GM15510 (cell line): ENCODE measurements around the gene FAM168A.

Experiments used
- POLR2A ChIP-seq: IDR thresholded peaks from 3 replicates; pipeline ENCODE4 v1.6.1; 2011; ENCODE audit warnings: borderline replicate concordance; ENCODE audit not compliant: insufficient read length; ENCODE audit errors: extremely low read depth

FAM168A gene

GRCh38 chr11:73356979-73357860, 240.7 kb downstream of the FAM168A start:
- no peak for TF ChIP-seq POLR2A

DNA sequence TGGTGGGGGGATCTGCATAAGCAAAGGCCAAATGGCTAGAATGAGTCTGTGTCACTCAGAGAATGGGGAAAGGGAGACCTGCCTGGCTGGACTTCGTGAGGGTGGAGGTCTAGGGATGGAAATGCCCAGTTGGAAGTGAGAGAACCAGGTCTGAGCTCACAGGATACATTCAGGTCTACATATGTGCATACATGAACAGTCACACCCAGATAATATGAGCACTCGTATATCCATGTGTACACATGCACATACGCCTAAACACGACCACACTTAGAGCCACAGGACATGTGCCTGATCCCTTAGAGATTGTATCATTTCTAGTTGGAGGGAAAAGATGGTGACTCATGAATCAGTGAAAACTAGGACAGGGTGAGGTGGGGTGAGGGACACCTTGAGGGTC, 242.8 kb downstream of the FAM168A start:
- no peak for TF ChIP-seq POLR2A

- TF ChIP-seq POLR2A: no peak
Measured at GRCh38 chr11:73353422-73353821, 244.5 kb downstream of the FAM168A start.

DNA sequence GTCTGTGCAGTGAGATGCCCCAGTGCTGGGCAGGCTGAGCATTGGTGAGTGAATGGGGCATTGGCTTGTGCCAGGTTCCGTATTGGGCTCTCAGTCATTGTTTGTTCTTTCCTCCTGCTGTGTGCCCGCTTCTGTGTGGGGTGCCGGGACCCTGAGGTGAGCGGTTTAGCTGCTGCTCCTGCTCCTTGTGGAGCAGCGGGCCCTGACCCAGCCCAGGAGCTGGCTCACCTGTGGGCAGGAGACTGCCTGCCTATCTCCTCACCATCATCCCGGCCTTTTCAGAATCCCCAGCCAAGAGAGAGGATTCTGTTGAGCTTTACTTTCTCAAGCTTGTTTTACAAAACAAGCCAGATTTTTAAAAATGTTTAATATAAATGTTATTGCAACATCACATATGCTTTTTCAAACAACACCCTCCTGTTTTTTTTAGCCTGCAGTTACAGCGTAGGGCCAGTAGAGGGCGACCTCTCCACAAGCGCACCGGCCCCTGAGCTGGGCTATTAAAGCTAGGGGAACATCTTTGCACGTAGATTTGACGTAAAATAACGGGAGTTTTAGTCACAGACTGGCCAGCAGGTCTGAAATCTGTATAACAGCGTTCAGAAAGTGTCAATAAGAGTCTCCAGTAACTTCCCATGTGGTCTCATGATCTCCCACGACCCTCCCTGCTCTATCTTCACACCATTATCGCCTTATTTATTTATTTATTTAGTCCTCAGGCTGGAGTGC, 246.8 kb downstream of the FAM168A start:
- TF ChIP-seq POLR2A: no peak
